ENCODE data around the gene LAMA3. TPM values are rescaled to one million over a fixed set of nuclear protein-coding genes. Genes with fewer than 3 reads are reported as not detected.

The LAMA3 gene
- total RNA-seq, 1 experiment from 2014 or later = 8.1 TPM

- CTCF ChIA-PET = interaction anchor here (1.6 kb wide), 1 partner anchor 191 kb away, joined by 3 read pairs; no protein-coding TSS in a partner anchor
- DNase-seq (ENCODE audit: low read depth, low spot score) (no peak), ATAC-seq (no peak)
- H3K27me3 ChIP-seq (ENCODE audit: control insufficient read depth, insufficient read depth, low read length) = no peaks in the 10 kb centered on the region
- no peaks in the 10 kb centered on the region for H3K36me3 ChIP-seq (ENCODE audit: control insufficient read depth, insufficient read depth, low read length)
- H3K9me3 ChIP-seq (ENCODE audit: control insufficient read depth, insufficient read depth, low read depth, low read length) = no peaks in the 10 kb centered on the region
- no peak for TF ChIP-seq SIN3A (IDR thresholded peaks at IDR 0.05; ENCODE audit: borderline replicate concordance, insufficient read depth, low read depth, low read length)
- no peak for TF ChIP-seq TCF7L2 (IDR thresholded peaks at IDR 0.05; ENCODE audit: low read depth, low read length)
- peak; percentile 70; the same call in 1 of the 2 replicates for TF ChIP-seq CTCF (IDR thresholded peaks at IDR 0.05)
- no peak overlapping the region for H3K4me3 ChIP-seq (ENCODE audit: low read depth in 2 of 2, low read length in 2 of 2)
- no peaks in the 10 kb centered on the region for H3K4me1 ChIP-seq (ENCODE audit: control insufficient read depth, insufficient read depth, low read length)
- BruUV-seq (replicated peaks) = no TSS peak
- intact Hi-C loops (cut with micrococcal nuclease; ENCODE audit: unreplicated experiment) = loop anchor here (5.0 kb wide), 1 partner anchor 190 kb away; no protein-coding TSS in a partner anchor
- H3K27ac ChIP-seq (ENCODE audit: low read length) = no peak overlapping the region
- in situ Hi-C loops (cut with HindIII; ENCODE audit: low pct_unique_long_range_greater_than_20kb, low sequenced_read_pairs) = no loop called here
- POLR2A ChIA-PET = no interaction called here
These were observed 123.5 kb downstream of the LAMA3 start for GRCh38 chr18:23812546-23813440.

GRCh38 chr18:23814991-23815614, 125.8 kb downstream of the LAMA3 start:
- H3K9me3 ChIP-seq (ENCODE audit: control insufficient read depth, insufficient read depth, low read depth, low read length) = no peaks in the 10 kb centered on the region
- H3K27me3 ChIP-seq (ENCODE audit: control insufficient read depth, insufficient read depth, low read length) = no peaks in the 10 kb centered on the region
- ATAC-seq (no peak), DNase-seq (ENCODE audit: low read depth, low spot score) (no peak)
- no TSS peak for BruUV-seq (replicated peaks)
- TF ChIP-seq CTCF (IDR thresholded peaks at IDR 0.05) (no peak), REST (IDR thresholded peaks at IDR 0.05; ENCODE audit: insufficient read depth in 1 of 2, low read depth in 2 of 2, low read length in 1 of 2) (no peak), SIN3A (IDR thresholded peaks at IDR 0.05; ENCODE audit: borderline replicate concordance, insufficient read depth, low read depth, low read length) (no peak), TCF7L2 (IDR thresholded peaks at IDR 0.05; ENCODE audit: low read depth, low read length) (no peak), POLR2AphosphoS5 (IDR thresholded peaks at IDR 0.05; ENCODE audit: low read depth, low read length) (no peak)
- no peak overlapping the region for H3K4me3 ChIP-seq (ENCODE audit: low read depth in 2 of 2, low read length in 2 of 2)
- intact Hi-C loops (cut with micrococcal nuclease; ENCODE audit: unreplicated experiment) (loop anchor here (5.0 kb wide), 1 partner anchor 193 kb away; no protein-coding TSS in a partner anchor), in situ Hi-C loops (cut with HindIII; ENCODE audit: low pct_unique_long_range_greater_than_20kb, low sequenced_read_pairs) (no loop called here)
- ChIA-PET POLR2A (no interaction called here), CTCF (interaction anchor here (0.8 kb wide), 1 partner anchor 299 kb away, joined by 3 read pairs; no protein-coding TSS in a partner anchor)
- H3K4me1 ChIP-seq (ENCODE audit: control insufficient read depth, insufficient read depth, low read length) = no peaks in the 10 kb centered on the region
- H3K27ac ChIP-seq (ENCODE audit: low read length) = no peak overlapping the region
- H3K36me3 ChIP-seq (ENCODE audit: control insufficient read depth, insufficient read depth, low read length) = no peaks in the 10 kb centered on the region

Measured in Panc1 (cell line).